Measurements from ENCODE around the gene PTK7. TPM values are rescaled to one million over a fixed set of nuclear protein-coding genes. Genes with fewer than 3 reads are reported as not detected.
"Not testable (repeated sequence)": the region's sequence is repeated elsewhere in the genome, so short reads cannot be mapped to it uniquely, and the experiment has no call there.

Gene PTK7
- polyA plus RNA-seq, 12 donors: 35.2 to 193 (median 63.8) TPM; not detected in 1

DNA sequence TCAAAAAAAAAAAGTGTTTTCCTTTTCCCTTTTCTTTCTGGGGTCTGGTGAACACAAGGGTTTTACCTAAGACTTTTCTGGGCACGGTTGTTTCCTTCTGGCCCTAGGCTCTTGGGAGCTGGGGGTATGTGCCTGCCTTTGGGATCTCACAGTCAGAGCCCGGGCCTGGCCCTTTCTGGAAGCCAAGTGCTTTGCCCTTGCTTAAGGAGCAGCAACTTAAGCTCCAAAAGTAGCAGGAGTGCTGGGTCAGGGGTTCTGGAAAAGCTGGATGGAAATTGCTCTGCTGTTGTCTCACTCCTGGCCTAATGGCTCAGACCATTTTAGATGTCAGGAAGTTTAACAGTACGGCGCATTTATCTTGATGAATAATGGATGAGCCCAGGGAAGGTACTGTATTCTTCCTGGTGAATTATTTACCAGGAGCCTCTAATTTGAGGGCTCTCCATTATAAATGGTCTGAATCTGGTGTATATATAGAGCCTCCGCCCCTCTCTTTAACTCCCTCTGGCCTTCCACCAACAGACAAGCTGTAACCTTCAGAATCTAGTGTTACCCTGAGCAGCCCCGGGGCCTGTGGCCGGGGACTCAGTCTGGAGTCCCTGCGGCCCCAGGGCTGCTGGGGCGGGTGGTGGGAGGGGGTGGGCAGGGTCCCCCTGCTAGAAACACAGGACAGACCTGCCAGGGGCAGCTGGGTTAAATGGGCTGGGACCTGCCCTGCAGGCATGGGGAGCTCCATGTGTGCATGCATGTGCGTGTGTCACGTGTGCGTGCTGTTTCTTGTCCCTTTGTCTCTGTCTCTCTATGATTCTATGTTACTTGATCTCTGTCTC, 37.5 kb downstream of the PTK7 start:
- no peak for DNase-seq

DNA sequence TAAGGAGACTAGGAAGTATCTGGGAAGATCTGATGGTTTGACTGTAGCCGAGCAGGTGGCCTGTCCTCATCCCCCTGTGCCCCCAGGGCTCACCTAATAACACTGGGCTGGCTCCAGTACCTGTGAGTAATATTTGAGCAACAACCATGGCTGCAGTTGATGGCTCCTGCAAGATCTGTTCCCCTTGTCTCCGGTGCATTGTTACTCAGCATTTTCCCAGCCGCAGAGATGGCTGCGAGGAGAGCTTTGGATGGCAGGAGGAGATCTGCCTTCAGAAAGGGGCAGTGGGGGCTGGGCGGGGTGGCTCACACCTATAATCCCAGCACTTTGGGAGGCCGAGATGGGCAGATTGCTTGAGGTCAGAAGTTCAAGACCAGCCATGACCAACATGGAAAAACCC, 39.3 kb downstream of the PTK7 start:
- DNase-seq: no peak

GRCh38 chr6:43117466-43117865, 41.4 kb downstream of the PTK7 start:
- DNase-seq: not testable (repeated sequence)

- no peak for DNase-seq
Observed at GRCh38 chr6:43119482-43119881, 43.4 kb downstream of the PTK7 start.

GRCh38 chr6:43120101-43120763, 44.1 kb downstream of the PTK7 start:
- DNase-seq: no peak

DNA sequence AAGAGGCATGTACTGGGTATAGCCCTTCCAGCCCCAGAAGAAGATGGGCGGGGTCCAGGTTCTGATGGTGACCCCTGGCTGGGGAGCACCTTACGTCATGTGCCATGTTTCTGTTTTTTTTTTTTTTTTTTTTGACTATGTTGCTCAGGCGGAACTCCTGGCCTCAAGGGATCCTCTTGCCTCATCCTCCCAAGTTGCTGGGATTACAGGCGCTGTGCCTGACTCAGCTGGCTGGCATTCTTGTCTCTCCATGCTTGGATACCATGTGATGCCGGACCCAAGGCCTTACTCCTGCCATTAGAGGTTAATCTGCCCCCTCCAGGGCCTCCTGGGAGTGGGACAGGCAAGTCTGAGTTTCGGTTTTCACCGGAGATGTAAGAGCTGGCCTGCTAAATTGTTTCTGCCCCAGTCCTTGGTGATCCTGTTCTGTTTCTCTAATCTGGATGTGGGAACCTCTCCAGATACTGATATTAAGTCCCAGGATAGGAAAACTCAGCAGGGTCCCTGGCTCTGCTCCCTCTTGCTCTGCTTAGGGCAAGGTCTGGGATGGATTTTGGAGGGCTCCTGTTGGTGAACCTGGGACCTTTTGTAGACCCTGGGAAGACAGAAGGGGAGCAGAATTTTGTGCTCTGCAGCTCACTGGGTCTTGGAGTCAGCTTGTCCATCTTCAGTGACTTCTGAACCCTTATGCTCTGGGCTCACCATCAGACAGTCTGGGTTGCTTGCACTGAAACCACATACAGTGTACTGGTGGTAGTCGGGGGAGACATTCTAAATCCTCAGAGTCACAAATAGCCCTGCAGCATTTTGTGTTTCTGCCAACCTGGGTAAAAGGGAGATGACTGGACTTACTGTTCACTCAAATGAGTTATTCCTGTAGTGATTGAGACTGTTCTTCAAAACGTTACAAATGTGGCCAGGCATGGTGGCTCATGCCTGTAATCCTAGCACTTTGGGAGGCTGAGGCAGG, 45.1 kb downstream of the PTK7 start:
- DNase-seq: no peak

- DNase-seq: no peak
Observed at GRCh38 chr6:43122146-43122545, 46.0 kb downstream of the PTK7 start.

DNA sequence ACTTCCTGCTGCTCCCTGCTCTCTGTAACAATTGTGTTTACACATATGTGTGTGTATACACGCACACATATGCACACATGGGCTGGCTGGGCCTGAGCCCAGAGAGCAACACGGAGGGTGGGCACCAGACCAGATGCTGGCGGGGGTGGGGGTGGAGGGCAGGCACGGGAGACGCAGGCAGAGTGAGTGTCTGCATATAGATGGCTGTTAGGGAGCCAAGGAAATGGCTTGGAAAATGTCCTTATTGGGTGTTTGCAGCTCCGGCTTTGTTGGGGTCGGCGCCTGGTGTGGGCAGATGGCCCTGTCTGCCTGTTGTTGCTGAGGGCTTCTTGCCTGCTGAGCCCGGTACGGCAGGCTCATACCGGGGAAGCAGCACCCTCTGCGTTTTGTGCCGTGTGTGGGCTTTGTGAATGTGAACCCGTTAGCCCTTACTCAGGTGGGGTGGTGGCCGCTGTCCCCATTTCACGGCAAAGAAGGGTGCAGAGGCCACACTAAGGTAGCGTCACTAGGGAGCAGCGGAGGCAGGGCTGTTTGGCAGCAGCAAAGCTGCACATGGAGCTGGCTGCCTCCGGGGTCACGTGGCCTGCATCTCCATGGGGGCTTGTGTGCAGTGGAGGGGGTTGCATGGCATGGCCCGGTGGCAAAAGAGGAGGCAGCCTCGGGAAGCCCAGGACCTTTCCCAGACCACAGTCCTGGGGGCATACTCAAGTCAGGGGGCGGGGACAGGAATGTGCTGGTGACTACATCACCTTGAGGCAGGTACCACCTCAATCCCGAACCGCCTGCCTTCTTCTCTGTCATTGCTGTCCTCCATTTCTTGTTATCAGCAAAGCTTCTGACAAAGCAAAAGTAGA, 47.6 kb downstream of the PTK7 start:
- DNase-seq: no peak

DNA sequence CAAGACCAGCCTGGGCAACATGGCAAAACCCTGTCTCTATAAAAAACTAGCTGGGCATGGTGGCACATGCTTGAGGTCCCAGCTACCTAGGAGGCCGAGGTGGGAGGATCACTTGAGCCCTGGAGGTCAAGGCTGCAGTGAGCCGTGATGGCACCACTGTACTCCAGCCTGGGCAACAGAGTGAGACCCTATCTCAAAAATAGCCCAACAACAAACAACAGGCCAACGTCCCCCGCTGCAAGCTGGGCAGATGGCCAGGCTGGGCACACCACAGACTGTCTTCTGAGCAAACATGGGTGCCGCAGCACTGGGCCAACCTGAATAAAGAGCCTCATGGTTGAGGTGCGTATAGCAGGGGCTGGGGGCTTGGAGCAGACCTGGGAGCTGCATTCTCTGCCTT, 48.4 kb downstream of the PTK7 start:
- DNase-seq: no peak

- DNase-seq: no peak
Observed at GRCh38 chr6:43125119-43125518, 49.0 kb downstream of the PTK7 start.

- no peak for DNase-seq
Observed at GRCh38 chr6:43125555-43125954, 49.4 kb downstream of the PTK7 start.

DNA sequence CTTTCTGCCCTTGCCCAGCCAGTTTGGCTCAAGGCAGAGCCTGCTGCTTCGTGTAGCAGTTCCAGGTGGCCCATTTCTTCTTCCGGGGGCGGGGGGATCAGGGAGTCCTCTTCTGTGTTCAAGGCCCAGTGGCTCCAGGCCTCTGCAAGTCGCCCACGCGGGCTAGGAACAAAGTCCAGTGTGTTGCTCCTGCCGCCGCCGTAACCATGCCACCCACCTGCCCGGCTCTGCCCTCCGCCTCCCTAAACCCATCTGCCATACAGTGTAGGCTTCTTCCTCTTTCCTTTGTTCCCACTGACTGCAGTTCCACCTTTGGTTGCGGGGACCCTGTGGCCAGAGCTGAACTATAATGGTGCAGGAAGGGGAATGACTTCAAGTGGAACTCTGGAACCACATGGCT, 51.1 kb downstream of the PTK7 start:
- no peak for DNase-seq

DNA sequence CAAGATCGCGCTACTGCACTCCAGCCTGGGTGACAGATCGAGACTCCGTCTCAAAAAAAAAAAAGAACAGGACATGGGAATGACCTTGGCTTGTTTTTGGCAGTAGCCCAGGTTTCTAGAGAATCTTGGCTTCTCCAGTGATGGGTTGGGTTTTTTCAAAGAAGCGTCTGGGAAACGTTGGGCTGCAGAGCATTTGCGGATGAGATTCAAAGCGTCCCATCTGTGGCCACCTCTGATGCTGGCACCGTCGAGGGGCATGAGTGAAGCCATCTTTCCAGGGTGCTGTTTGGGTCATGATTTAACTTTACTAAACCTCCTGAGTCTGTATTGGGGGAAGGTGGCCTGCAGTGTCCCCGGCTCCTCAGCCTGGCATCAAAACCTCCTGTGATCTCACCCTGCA, 51.8 kb downstream of the PTK7 start:
- DNase-seq: no peak

DNA sequence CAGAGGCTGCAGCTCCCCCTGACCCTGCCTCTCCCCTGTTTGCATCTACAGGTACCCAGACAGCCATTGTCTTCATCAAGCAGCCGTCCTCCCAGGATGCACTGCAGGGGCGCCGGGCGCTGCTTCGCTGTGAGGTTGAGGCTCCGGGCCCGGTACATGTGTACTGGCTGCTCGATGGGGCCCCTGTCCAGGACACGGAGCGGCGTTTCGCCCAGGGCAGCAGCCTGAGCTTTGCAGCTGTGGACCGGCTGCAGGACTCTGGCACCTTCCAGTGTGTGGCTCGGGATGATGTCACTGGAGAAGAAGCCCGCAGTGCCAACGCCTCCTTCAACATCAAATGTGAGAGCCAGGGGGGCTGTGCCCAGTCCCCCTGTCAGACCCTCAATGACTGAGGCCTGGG, 52.8 kb downstream of the PTK7 start:
- no peak for DNase-seq

DNA sequence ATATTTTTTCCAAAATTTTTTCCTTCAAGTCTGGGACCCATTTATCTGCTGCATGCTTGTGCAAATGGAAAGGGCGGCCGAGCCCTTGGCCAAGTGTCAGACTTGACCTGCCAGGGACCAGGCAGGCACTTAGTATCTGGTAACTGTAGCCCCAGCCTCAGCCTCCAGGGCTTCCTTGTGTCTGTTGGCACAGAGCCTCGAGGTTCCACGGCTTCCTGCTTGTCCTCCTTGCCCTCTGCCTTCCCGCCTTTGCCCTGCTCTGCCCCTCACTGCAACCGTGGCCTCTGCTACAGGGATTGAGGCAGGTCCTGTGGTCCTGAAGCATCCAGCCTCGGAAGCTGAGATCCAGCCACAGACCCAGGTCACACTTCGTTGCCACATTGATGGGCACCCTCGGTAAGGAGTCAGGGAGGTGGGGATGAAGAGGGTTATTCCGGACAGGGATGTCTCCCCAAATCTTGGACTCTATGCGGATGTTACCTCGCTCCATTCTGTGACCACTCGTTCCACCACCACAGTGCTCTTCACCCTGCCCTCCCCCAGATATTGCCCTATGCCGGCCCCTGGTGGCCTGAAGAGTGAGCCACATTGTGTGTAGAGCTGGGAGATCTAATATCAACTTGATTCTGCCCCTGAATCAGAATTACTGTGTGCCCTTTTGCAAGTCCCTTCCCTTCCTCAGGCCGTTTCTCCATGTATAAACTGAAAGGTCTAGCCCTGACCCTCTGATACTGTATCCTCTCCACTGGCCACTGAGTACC, 53.5 kb downstream of the PTK7 start:
- DNase-seq: no peak

DNA sequence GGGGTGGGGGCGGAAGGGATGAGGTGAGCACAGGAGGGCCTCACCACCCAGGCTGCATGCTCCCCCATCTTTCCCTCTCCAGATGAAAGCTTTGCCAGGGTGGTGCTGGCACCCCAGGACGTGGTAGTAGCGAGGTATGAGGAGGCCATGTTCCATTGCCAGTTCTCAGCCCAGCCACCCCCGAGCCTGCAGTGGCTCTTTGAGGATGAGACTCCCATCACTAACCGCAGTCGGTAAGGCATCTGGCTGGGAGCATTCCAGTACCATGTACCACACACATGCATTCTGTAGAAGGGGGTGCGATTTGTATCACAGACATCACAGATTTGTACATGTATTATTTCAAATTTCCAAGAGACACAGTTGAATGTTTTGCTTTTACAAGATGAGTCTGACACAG, 54.3 kb downstream of the PTK7 start:
- no peak for DNase-seq

DNA sequence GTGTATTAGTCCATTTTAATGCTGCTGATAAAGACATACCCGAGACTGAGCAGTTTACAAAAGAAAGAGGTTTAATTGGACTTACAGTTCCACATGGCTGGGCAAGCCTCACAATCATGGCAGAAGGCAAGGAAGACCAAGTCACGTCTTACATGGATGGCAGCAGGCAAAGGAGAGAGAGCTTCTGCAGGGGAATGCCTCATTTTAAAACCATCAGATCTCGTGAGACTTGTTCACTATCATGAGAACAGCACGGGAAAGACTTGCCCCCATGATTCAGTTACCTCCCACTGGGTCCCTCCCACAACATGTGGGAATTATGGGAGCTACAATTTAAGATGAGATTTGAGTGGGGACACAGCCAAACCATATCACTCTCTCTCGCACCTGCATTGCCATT, 55.3 kb downstream of the PTK7 start:
- DNase-seq: not testable (repeated sequence)

GRCh38 chr6:43138267-43138666, 62.2 kb downstream of the PTK7 start:
- DNase-seq: no peak

GRCh38 chr6:43139973-43140372, 63.9 kb downstream of the PTK7 start:
- not testable (repeated sequence) for DNase-seq

- no peak for DNase-seq
Observed at GRCh38 chr6:43141644-43142043, 65.5 kb downstream of the PTK7 start.

GRCh38 chr6:43142101-43142500, 66.0 kb downstream of the PTK7 start:
- no peak for DNase-seq

Measured in muscle of arm (tissue), 12 donors.